ENCODE measurements around the gene FNIP1.

GRCh38 chr5:131786900-131787692 is 9.7 kb downstream of the FNIP1 start:
- TF ChIP-seq CTCF (IDR thresholded peaks at IDR 0.05; ENCODE audit: insufficient read depth, low read depth, low read length) (no peak), EZH2 (IDR thresholded peaks at IDR 0.05; ENCODE audit: insufficient read depth, low read length) (no peak)

Measured in astrocyte (in vitro differentiated cells and primary cell).